ENCODE measurements around the gene ARHGEF17.

ARHGEF17 gene

GRCh38 chr11:73346186-73346935 is 38.3 kb downstream of the ARHGEF17 start:
- Histone ChIP-seq H3K23ac (ENCODE audit: low read length) (no peak overlapping the region), H3K9ac (ENCODE audit: low read length) (no peak overlapping the region), H3K27ac (ENCODE audit: low read depth, low read length) (no peak overlapping the region), H3K9me3 (ENCODE audit: insufficient read depth, low read depth, low read length) (peaks cover 4% of the 10 kb centered on the region), H2AK5ac (ENCODE audit: low read length) (no peak overlapping the region), H4K8ac (ENCODE audit: low read depth, low read length) (no peak overlapping the region), H2AFZ (ENCODE audit: insufficient read depth, low read length, poor library complexity) (no peak overlapping the region), H4K12ac (ENCODE audit: low read depth, low read length) (no peak overlapping the region), H3K79me1 (ENCODE audit: low read length) (no peaks in the 10 kb centered on the region), H3K18ac (ENCODE audit: low read length) (no peak overlapping the region), H3K36me3 (ENCODE audit: control insufficient read depth in 1 of 2, insufficient read depth in 2 of 2, low read length in 2 of 2) (peaks cover 20 to 33% of the 10 kb centered on the region in 2 experiments), H3K4ac (ENCODE audit: low read depth, low read length) (no peak overlapping the region), H3K4me1 (ENCODE audit: control insufficient read depth in 1 of 2, insufficient read depth in 2 of 2, low read length in 2 of 2) (peaks cover 9 to 14% of the 10 kb centered on the region in 2 experiments), H2BK120ac (ENCODE audit: insufficient read depth, low read length, poor library complexity) (no peak overlapping the region), H3K79me2 (ENCODE audit: control insufficient read depth, insufficient read depth, low read length, poor library complexity) (peaks cover 4% of the 10 kb centered on the region), H3K27me3 (ENCODE audit: insufficient read depth, low read length) (no peaks in the 10 kb centered on the region), H4K91ac (ENCODE audit: low read depth, low read length) (no peak overlapping the region), H2BK12ac (ENCODE audit: low read length) (no peak overlapping the region), H3K4me3 (ENCODE audit: low read depth, low read length) (no peak overlapping the region), H3K14ac (ENCODE audit: low read length) (no peak overlapping the region), H3K4me2 (ENCODE audit: low read length) (no peak overlapping the region), H2BK5ac (ENCODE audit: low read depth, low read length, poor library complexity) (no peak overlapping the region)
- DNase-seq, result no peak
- no CpG with 5 or more reads among the region's 10 CpGs for WGBS (ENCODE audit: extremely low coverage, insufficient coverage, insufficient read length)

- H3K27ac ChIP-seq (ENCODE audit: low read depth, low read length), result no peak overlapping the region
- H2AK5ac ChIP-seq (ENCODE audit: low read length), result no peak overlapping the region
- no peak overlapping the region for H2BK5ac ChIP-seq (ENCODE audit: low read depth, low read length, poor library complexity)
- H4K8ac ChIP-seq (ENCODE audit: low read depth, low read length), result no peak overlapping the region
- no peak overlapping the region for H2BK120ac ChIP-seq (ENCODE audit: insufficient read depth, low read length, poor library complexity)
- no peak overlapping the region for H3K9ac ChIP-seq (ENCODE audit: low read length)
- H4K12ac ChIP-seq (ENCODE audit: low read depth, low read length), result no peak overlapping the region
- no peak overlapping the region for H4K91ac ChIP-seq (ENCODE audit: low read depth, low read length)
- H3K36me3 ChIP-seq (ENCODE audit: control insufficient read depth in 1 of 2, insufficient read depth in 2 of 2, low read length in 2 of 2), result peaks cover 20 to 32% of the 10 kb centered on the region in 2 experiments
- H3K79me2 ChIP-seq (ENCODE audit: control insufficient read depth, insufficient read depth, low read length, poor library complexity), result peaks cover 4% of the 10 kb centered on the region
- H2AFZ ChIP-seq (ENCODE audit: insufficient read depth, low read length, poor library complexity), result no peak overlapping the region
- no CpG with 5 or more reads among the region's 12 CpGs for WGBS (ENCODE audit: extremely low coverage, insufficient coverage, insufficient read length)
- no peaks in the 10 kb centered on the region for H3K27me3 ChIP-seq (ENCODE audit: insufficient read depth, low read length)
- no peaks in the 10 kb centered on the region for H3K79me1 ChIP-seq (ENCODE audit: low read length)
- no peak for DNase-seq
- peaks cover 4 to 10% of the 10 kb centered on the region in 2 experiments for H3K4me1 ChIP-seq (ENCODE audit: control insufficient read depth in 1 of 2, insufficient read depth in 2 of 2, low read length in 2 of 2)
- no peak overlapping the region for H3K4me3 ChIP-seq (ENCODE audit: low read depth, low read length)
- H3K23ac ChIP-seq (ENCODE audit: low read length), result no peak overlapping the region
- H3K9me3 ChIP-seq (ENCODE audit: insufficient read depth, low read depth, low read length), result peaks cover 4% of the 10 kb centered on the region
- no peak overlapping the region for H3K18ac ChIP-seq (ENCODE audit: low read length)
- H2BK12ac ChIP-seq (ENCODE audit: low read length), result no peak overlapping the region
- no peak overlapping the region for H3K14ac ChIP-seq (ENCODE audit: low read length)
- H3K4me2 ChIP-seq (ENCODE audit: low read length), result no peak overlapping the region
- H3K4ac ChIP-seq (ENCODE audit: low read depth, low read length), result no peak overlapping the region
Observed at GRCh38 chr11:73347067-73347466, 39.0 kb downstream of the ARHGEF17 start.

GRCh38 chr11:73348838-73349237 is 40.8 kb downstream of the ARHGEF17 start:
- Histone ChIP-seq H3K36me3 (ENCODE audit: control insufficient read depth in 1 of 2, insufficient read depth in 2 of 2, low read length in 2 of 2) (peaks cover 29 to 39% of the 10 kb centered on the region in 2 experiments), H4K12ac (ENCODE audit: low read depth, low read length) (no peak overlapping the region), H2AFZ (ENCODE audit: insufficient read depth, low read length, poor library complexity) (no peak overlapping the region), H3K4me2 (ENCODE audit: low read length) (no peak overlapping the region), H3K27me3 (ENCODE audit: insufficient read depth, low read length) (no peaks in the 10 kb centered on the region), H3K18ac (ENCODE audit: low read length) (no peak overlapping the region), H3K14ac (ENCODE audit: low read length) (no peak overlapping the region), H3K9ac (ENCODE audit: low read length) (no peak overlapping the region), H3K79me1 (ENCODE audit: low read length) (no peaks in the 10 kb centered on the region), H3K79me2 (ENCODE audit: control insufficient read depth, insufficient read depth, low read length, poor library complexity) (no peaks in the 10 kb centered on the region), H3K4me1 (ENCODE audit: control insufficient read depth in 1 of 2, insufficient read depth in 2 of 2, low read length in 2 of 2) (no peaks in the 10 kb centered on the region), H3K23ac (ENCODE audit: low read length) (no peak overlapping the region), H2BK120ac (ENCODE audit: insufficient read depth, low read length, poor library complexity) (no peak overlapping the region), H3K4me3 (ENCODE audit: low read depth, low read length) (no peak overlapping the region), H2BK5ac (ENCODE audit: low read depth, low read length, poor library complexity) (no peak overlapping the region), H2BK12ac (ENCODE audit: low read length) (no peak overlapping the region), H3K4ac (ENCODE audit: low read depth, low read length) (no peak overlapping the region), H3K9me3 (ENCODE audit: insufficient read depth, low read depth, low read length) (peaks cover 1% of the 10 kb centered on the region), H3K27ac (ENCODE audit: low read depth, low read length) (no peak overlapping the region), H4K91ac (ENCODE audit: low read depth, low read length) (no peak overlapping the region), H4K8ac (ENCODE audit: low read depth, low read length) (no peak overlapping the region), H2AK5ac (ENCODE audit: low read length) (no peak overlapping the region)
- WGBS (ENCODE audit: extremely low coverage, insufficient coverage, insufficient read length), result no CpG with 5 or more reads among the region's 5 CpGs
- DNase-seq, result no peak

GRCh38 chr11:73349633-73350032 is 41.6 kb downstream of the ARHGEF17 start:
- Histone ChIP-seq H3K79me2 (ENCODE audit: control insufficient read depth, insufficient read depth, low read length, poor library complexity) (no peaks in the 10 kb centered on the region), H3K23ac (ENCODE audit: low read length) (no peak overlapping the region), H4K8ac (ENCODE audit: low read depth, low read length) (no peak overlapping the region), H2AK5ac (ENCODE audit: low read length) (no peak overlapping the region), H2AFZ (ENCODE audit: insufficient read depth, low read length, poor library complexity) (no peak overlapping the region), H3K9ac (ENCODE audit: low read length) (no peak overlapping the region), H3K36me3 (ENCODE audit: control insufficient read depth in 1 of 2, insufficient read depth in 2 of 2, low read length in 2 of 2) (peaks cover 32 to 42% of the 10 kb centered on the region in 2 experiments), H3K4me1 (ENCODE audit: control insufficient read depth in 1 of 2, insufficient read depth in 2 of 2, low read length in 2 of 2) (no peaks in the 10 kb centered on the region), H2BK5ac (ENCODE audit: low read depth, low read length, poor library complexity) (no peak overlapping the region), H2BK120ac (ENCODE audit: insufficient read depth, low read length, poor library complexity) (no peak overlapping the region), H3K18ac (ENCODE audit: low read length) (no peak overlapping the region), H3K79me1 (ENCODE audit: low read length) (no peaks in the 10 kb centered on the region), H3K27me3 (ENCODE audit: insufficient read depth, low read length) (no peaks in the 10 kb centered on the region), H3K9me3 (ENCODE audit: insufficient read depth, low read depth, low read length) (peaks cover 1% of the 10 kb centered on the region), H3K4me2 (ENCODE audit: low read length) (no peak overlapping the region), H3K27ac (ENCODE audit: low read depth, low read length) (no peak overlapping the region), H3K4ac (ENCODE audit: low read depth, low read length) (no peak overlapping the region), H4K91ac (ENCODE audit: low read depth, low read length) (no peak overlapping the region), H2BK12ac (ENCODE audit: low read length) (no peak overlapping the region), H3K14ac (ENCODE audit: low read length) (no peak overlapping the region), H4K12ac (ENCODE audit: low read depth, low read length) (no peak overlapping the region), H3K4me3 (ENCODE audit: low read depth, low read length) (no peak overlapping the region)
- no CpG with 5 or more reads among the region's 6 CpGs for WGBS (ENCODE audit: extremely low coverage, insufficient coverage, insufficient read length)
- DNase-seq, result no peak
